Measurements from ENCODE around the gene SNX2.

- TF ChIP-seq CTCF (conservative IDR thresholded peaks at IDR 0.05), result no peak
- no peak for TF ChIP-seq ZFX (IDR thresholded peaks at IDR 0.05)
Measured at GRCh38 chr5:122879076-122879475, 104.2 kb downstream of the SNX2 start.

Data from C4-2B (cell line).